Right renal pelvis (tissue), 4 donors: ENCODE results near the gene EWSR1. TPM values are rescaled to one million over a fixed set of nuclear protein-coding genes. Genes with fewer than 3 reads are reported as not detected.
"Not testable (repeated sequence)": the region's sequence is repeated elsewhere in the genome, so short reads cannot be mapped to it uniquely, and the experiment has no call there.

ENCODE experiments used
- DNase-seq, 4 donors: peaks; one replicate each; pipeline ENCODE4 v3.0.0-alpha.2; 2013; ENCODE audit warnings: low read depth in 4 of 4, low spot score in 3 of 4, missing footprints in 1 of 4
- polyA plus RNA-seq, 4 donors: library from polyadenylated mRNA; unstranded; fragments of 120-200 nt; gene quantifications; one replicate each; pipeline ENCODE4 v1.2.1, GENCODE V29; 2013; ENCODE audit not compliant: insufficient read length in 4 of 4

Gene EWSR1
- polyA plus RNA-seq, 4 donors, result 281 to 341 (median 320) TPM

- DNase-seq, result peak in 3 of 4 donors; percentile 39 to 53 (median 48)
Measured at GRCh38 chr22:29245626-29246385, 22.3 kb upstream of the EWSR1 start.

DNA sequence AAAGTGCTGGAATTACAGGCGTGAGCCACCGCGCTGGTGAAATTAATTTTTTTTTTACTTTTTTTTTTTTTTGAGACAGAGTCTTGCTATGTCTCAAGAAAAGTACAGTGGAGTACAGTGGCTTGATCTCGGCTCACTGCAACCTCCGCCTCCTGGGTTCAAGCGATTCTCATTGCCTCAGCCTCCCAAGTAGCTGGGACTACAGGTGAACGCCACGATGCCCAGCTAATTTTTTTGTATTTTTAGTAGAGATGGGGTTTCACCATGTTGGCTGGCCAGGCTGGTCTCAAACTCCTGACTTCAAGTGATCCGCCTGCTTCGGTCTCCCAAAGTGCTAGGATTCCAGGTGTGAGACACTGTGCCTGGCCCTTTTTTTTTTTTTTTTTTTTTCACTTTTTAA lies 20.2 kb upstream of the EWSR1 start:
- not testable (repeated sequence) for DNase-seq

GRCh38 chr22:29251265-29251664 lies 16.8 kb upstream of the EWSR1 start:
- DNase-seq, result no peak

GRCh38 chr22:29251981-29252911 lies 15.8 kb upstream of the EWSR1 start:
- DNase-seq, result no peak

DNA sequence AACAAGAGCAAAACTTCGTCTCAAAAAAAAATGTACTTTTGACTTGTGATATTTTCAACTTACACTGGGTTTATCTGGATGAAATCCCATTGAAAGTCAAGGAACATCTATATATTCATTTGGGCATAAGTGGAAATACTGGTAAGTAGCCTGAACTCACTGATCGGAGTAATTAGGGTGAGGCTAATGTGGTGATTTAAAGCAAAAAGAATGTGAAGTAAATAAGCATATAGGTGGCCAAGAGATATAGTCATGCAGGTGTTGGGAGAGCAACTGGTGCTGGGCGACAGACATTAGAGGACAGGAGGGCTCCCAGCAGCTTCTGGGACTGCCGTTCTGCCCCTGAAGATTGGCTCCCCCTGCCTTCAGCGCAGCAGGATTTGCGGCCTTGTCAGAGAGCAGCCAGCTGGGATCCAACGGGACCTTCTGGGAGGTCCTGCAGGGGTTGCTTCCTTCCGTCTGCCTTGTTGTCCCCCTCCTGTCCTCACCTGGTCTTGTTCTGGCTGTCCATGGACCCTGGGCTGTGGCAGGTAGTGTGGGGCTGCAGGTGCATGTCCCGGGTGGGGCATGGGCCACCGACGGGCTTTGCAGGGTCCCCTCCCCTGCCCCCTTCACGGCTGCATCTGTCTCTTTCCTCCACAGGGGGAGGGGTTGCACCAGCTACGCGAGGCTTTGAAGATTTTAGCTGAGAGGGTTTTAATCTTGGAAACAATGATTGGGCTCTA lies 14.3 kb upstream of the EWSR1 start:
- DNase-seq, result no peak

DNA sequence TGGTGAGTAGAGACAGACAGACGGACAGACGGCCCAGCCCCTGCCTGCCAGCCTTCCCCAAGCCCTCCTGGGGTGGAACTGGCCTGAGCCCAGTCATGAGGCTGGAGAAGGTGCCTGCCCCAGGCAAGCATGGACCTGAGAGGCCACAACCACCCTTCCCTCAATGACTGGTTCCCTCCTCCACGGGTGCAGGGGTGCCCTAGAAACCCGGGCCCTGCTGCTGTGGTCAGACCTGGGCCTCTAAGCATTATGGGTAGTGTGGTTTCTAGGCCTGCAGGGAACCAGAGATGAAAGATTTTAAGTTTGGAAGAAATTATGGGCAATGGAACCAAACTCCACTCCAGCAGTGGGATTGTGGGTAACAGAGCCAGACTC lies 13.8 kb upstream of the EWSR1 start:
- DNase-seq, result no peak

DNA sequence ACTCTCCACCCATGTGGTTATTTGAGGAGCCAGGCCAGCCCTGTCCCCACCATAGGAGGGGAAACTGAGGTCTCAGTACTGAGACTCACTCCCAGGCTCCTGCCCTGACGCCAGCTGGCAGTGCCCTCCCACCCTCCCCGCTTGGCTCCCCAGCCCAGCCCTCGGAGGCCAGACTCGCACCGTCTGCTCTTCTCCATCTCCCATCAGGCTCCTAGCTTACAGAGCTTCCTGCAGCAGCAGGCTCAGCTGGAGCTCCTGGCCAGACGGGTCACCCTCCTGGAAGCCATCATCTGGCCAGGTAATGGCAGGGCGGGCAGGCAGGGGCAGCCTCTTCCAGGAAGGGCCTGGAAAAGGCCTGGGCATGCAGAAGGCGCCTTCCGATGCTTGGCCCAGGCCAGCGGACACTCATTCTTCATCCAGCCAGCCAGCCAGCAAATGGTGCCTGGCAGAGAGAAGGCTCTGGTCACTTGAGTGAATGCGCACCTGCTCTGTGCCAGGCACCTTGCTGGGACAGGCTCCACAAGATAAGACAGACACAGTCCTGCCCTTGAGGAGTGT lies 12.9 kb upstream of the EWSR1 start:
- DNase-seq, result no peak

DNA sequence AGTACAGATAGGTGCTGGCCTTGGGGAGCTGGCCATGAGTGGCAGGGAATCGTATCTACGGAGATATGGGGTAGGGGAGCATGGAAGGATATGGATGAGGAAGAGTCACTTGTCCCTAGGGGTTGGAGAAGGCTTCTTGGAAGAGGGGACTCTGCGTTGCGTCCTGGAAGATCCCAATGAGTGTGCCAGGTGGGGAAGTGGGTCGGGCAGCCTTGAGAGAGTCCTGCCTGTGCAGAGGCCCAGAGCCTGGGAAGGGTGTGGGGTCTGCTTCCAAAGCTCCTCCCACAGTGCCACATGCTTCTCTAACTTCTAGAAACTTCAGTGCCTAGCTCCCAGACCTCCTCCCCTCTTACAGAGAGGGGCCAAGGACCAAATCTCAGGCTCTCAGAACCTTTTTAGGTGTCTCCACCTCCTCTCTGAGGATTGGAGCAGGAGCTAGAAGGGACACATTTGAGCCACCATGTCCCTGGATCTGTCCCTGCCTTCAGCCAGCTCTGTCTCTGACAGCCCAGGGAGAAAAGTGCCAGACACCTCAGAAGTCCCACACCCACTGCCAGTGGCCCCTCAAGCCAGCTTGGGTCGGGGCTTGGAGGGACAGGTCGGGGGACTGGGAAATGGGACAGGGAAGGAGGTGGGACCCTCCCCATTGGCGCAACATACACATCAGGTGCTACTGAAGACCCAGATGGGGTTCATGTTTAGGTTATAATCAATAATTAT lies 11.3 kb upstream of the EWSR1 start:
- DNase-seq, result no peak

- no peak for DNase-seq
Measured at GRCh38 chr22:29257751-29258181, 10.3 kb upstream of the EWSR1 start.

- DNase-seq, result no peak
Measured at GRCh38 chr22:29258407-29259252, 9.4 kb upstream of the EWSR1 start.

GRCh38 chr22:29259253-29259899 lies 8.7 kb upstream of the EWSR1 start:
- no peak for DNase-seq

GRCh38 chr22:29260031-29260560 lies 8.0 kb upstream of the EWSR1 start:
- no peak for DNase-seq

DNA sequence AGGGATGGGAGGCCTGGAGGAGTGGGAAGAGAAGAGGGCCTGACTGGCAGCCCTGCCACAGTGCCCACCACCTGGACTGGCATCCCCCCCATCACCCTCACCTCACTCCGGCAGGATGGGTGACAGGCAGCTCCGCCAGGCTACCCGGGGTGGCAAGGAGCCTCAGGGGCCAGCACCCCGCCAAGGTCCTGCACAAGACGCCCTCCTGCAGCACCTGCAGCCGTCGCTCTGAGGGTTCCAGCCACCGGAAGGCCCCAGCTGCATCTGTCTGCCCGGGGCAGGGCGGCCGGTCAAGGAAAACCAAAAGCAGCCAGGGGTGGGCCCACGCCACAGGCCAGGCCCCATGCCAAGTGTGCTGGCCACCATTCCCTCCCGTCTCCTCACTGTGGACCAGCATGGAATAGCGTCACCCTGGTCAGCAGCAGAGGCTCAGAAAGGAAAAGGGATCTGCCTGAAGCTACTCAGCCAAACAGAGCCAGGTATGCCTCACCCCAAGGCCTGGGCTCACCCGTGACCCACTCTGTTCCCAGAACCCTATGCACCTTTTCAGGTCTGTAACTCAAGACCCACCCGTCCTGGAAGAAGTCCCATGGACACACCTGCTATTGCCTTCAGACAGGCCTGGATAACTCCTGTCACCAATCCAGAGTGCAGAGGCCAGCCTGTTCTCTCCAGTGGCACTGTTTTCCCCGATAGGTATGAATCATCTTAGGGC lies 7.3 kb upstream of the EWSR1 start:
- DNase-seq, result no peak

- no peak for DNase-seq
Measured at GRCh38 chr22:29263791-29264276, 4.2 kb upstream of the EWSR1 start.

GRCh38 chr22:29265305-29265704 lies 2.8 kb upstream of the EWSR1 start:
- no peak for DNase-seq

DNA sequence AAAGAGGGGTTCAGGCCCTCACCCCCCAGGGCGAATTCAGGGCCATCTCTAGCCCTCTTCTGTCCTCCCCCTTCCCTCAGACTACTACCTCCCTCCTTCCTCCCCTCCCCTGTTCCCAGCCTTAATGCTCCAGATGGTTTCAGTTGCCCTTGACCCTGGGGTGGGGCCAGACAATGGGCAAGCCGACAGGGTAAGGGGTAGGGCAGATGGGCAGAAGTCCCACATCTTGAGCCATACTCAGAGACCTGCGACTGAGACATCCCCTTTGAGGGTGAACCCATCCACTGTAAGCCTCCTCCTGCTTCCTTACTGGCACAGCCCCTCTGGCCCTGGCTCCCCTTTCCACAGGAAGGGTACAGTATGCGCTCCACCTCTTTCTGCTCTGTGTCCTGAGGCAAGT lies 2.1 kb upstream of the EWSR1 start:
- no peak for DNase-seq

- no peak for DNase-seq
Measured at GRCh38 chr22:29266564-29267461, 1.3 kb upstream of the EWSR1 start.
